Mesothelial cell of epicardium (in vitro differentiated cells): ENCODE measurements around the gene NLRP14. TPM values are rescaled to one million over a fixed set of nuclear protein-coding genes. Genes with fewer than 3 reads are reported as not detected.

Source experiments
- DNase-seq, 2 experiments: peaks; one replicate each; pipeline ENCODE4 v3.0.0; 2021; ENCODE audit warnings: low spot score in 2 of 2; ENCODE audit not compliant: unreplicated experiment in 2 of 2
- H3K27ac Mint-ChIP-seq: 2 replicates; pipeline ENCODE4 v1.8.0; 2021; ENCODE audit warnings: mixed read lengths
- H3K27me3 Mint-ChIP-seq: 2 replicates; pipeline ENCODE4 v1.8.0; 2021; ENCODE audit warnings: low read depth, mixed read lengths
- H3K36me3 Mint-ChIP-seq: 2 replicates; pipeline ENCODE4 v1.8.0; 2021; ENCODE audit warnings: mixed read lengths
- H3K4me1 Mint-ChIP-seq: 2 replicates; pipeline ENCODE4 v1.8.0; 2021; ENCODE audit warnings: mixed read lengths
- H3K4me3 Mint-ChIP-seq: 2 replicates; pipeline ENCODE4 v1.8.0; 2021; ENCODE audit warnings: mild to moderate bottlenecking, moderate library complexity, mixed read lengths
- H3K9me3 Mint-ChIP-seq: 2 replicates; pipeline ENCODE4 v1.8.0; 2021; ENCODE audit warnings: mixed read lengths
- total RNA-seq: library from RNA; stranded (reverse); gene quantifications from 3 replicates; pipeline ENCODE4 v1.2.1, GENCODE V29; 2021
- TF ChIP-seq, protein P1 (sequence below): fragments of 200-600 bp; sonication (generic); IDR thresholded peaks from one replicate; pipeline ENCODE4 v1.5.0; 2021; ENCODE audit warnings: antibody characterized with exemption; ENCODE audit not compliant: unreplicated experiment

NLRP14 gene
- total RNA-seq, 1 donor from 2014 or later, result 0.51 TPM

GRCh38 chr11:7056828-7057513 lies 36.7 kb downstream of the NLRP14 start:
- H3K36me3 Mint-ChIP-seq, result no peaks in the 10 kb centered on the region
- no peak overlapping the region for H3K4me3 Mint-ChIP-seq
- H3K4me1 Mint-ChIP-seq, result peaks cover 10% of the 10 kb centered on the region
- TF ChIP-seq, protein P1, sequence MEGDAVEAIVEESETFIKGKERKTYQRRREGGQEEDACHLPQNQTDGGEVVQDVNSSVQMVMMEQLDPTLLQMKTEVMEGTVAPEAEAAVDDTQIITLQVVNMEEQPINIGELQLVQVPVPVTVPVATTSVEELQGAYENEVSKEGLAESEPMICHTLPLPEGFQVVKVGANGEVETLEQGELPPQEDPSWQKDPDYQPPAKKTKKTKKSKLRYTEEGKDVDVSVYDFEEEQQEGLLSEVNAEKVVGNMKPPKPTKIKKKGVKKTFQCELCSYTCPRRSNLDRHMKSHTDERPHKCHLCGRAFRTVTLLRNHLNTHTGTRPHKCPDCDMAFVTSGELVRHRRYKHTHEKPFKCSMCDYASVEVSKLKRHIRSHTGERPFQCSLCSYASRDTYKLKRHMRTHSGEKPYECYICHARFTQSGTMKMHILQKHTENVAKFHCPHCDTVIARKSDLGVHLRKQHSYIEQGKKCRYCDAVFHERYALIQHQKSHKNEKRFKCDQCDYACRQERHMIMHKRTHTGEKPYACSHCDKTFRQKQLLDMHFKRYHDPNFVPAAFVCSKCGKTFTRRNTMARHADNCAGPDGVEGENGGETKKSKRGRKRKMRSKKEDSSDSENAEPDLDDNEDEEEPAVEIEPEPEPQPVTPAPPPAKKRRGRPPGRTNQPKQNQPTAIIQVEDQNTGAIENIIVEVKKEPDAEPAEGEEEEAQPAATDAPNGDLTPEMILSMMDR, result no peak
- no peak for DNase-seq
- no peak overlapping the region for H3K27ac Mint-ChIP-seq
- peaks cover 6% of the 10 kb centered on the region for H3K27me3 Mint-ChIP-seq
- no peaks in the 10 kb centered on the region for H3K9me3 Mint-ChIP-seq

- DNase-seq, result no peak
- Mint-ChIP-seq H3K4me3 (no peak overlapping the region), H3K36me3 (no peaks in the 10 kb centered on the region), H3K4me1 (peaks cover 10% of the 10 kb centered on the region), H3K27ac (peak overlapping the region; percentile 20), H3K9me3 (no peaks in the 10 kb centered on the region), H3K27me3 (peaks cover 6% of the 10 kb centered on the region)
- TF ChIP-seq, protein P1, result no peak
These were observed 37.4 kb downstream of the NLRP14 start for GRCh38 chr11:7057641-7058040.

GRCh38 chr11:7060868-7061267 lies 40.6 kb downstream of the NLRP14 start:
- Mint-ChIP-seq H3K4me1 (peaks cover 10% of the 10 kb centered on the region), H3K36me3 (no peaks in the 10 kb centered on the region), H3K9me3 (no peaks in the 10 kb centered on the region), H3K27ac (no peak overlapping the region), H3K4me3 (no peak overlapping the region), H3K27me3 (peaks cover 1% of the 10 kb centered on the region)
- DNase-seq, result no peak
- TF ChIP-seq, protein P1, result no peak

DNA sequence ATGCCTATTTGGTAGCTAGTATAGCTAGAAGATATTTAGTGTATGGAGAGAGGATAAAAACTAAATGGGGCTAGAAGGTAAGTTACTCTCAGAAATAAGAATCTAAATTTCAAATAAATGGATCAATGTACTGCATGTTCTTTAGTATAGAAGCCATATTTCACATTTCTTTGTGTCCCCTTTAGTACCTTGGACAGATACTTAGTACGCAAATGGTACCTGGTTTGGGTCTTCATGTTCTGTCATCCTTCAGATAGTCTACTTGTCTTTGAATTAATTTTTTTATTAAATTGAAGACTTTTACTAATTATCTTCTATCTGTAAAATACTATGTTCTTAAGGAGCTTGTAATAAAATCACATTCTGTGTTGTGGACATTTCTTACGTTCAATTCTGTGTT lies 42.3 kb downstream of the NLRP14 start:
- H3K4me3 Mint-ChIP-seq, result no peak overlapping the region
- no peaks in the 10 kb centered on the region for H3K9me3 Mint-ChIP-seq
- TF ChIP-seq, protein P1, result no peak
- H3K27me3 Mint-ChIP-seq, result peaks cover 3% of the 10 kb centered on the region
- H3K36me3 Mint-ChIP-seq, result no peaks in the 10 kb centered on the region
- no peak overlapping the region for H3K27ac Mint-ChIP-seq
- DNase-seq, result no peak
- peaks cover 6% of the 10 kb centered on the region for H3K4me1 Mint-ChIP-seq

DNA sequence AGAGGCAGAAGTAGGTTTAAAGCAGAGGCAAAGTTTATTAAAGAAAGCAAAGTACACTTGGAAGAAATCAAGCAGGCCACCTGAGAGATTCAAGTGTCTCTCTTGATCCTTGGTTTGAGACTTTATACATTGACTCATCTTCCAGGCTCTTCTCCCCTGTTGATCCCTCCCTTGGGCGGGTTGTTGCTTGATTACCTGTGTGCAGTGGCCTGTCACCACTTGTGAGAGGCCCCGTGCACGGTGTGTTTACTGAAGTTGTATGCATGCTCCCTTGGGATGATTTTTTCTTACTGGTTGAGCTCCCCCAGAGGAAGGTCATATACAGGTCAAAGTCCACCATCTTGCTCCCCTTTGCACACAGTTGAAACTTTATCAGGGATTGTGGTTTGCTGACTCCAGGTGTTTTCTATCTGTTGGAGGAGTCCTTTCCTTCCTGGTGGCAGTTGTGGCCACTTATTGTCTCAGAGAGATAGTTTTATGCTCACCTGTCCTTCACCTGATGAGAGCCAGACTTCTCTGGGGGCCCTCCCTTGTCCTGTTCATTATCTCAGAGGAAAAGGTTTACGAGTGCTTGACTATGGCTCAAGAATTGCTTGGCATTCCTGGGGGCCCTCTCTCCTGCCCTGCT lies 52.2 kb downstream of the NLRP14 start:
- Mint-ChIP-seq H3K4me1 (peaks cover 6% of the 10 kb centered on the region), H3K4me3 (no peak overlapping the region), H3K36me3 (no peaks in the 10 kb centered on the region), H3K27ac (no peak overlapping the region), H3K27me3 (peaks cover 2% of the 10 kb centered on the region), H3K9me3 (peaks cover 6% of the 10 kb centered on the region)
- TF ChIP-seq, protein P1, result no peak
- DNase-seq, result no peak
